Hepatocyte (in vitro differentiated cells): ENCODE data around the gene CPED1. TPM values are rescaled to one million over a fixed set of nuclear protein-coding genes. Genes with fewer than 3 reads are reported as not detected.

Experiments
- DNase-seq: peaks from one replicate; pipeline ENCODE4 v3.0.0-alpha.2; 2016; ENCODE audit warnings: low spot score
- H2AFZ ChIP-seq: fragments of 200-600 bp; sonication (generic); 2 replicates; pipeline ENCODE4 v1.6.0; 2016; ENCODE audit warnings: antibody characterized with exemption, mild to moderate bottlenecking
- H3K27ac ChIP-seq: fragments of 200-600 bp; sonication (generic); 2 replicates; pipeline ENCODE4 v1.5.1; 2016; ENCODE audit warnings: mild to moderate bottlenecking
- H3K27me3 ChIP-seq: fragments of 200-600 bp; sonication (generic); 2 replicates; pipeline ENCODE4 v1.6.1; 2016
- H3K36me3 ChIP-seq: fragments of 200-600 bp; sonication (generic); replicated peaks from 2 replicates; pipeline ENCODE4 v1.5.1; 2016; ENCODE audit warnings: low read depth; ENCODE audit not compliant: insufficient read depth
- H3K4me1 ChIP-seq: fragments of 200-600 bp; sonication (generic); 2 replicates; pipeline ENCODE4 v1.5.1; 2016; ENCODE audit warnings: mild to moderate bottlenecking, moderate library complexity; ENCODE audit not compliant: insufficient read depth
- H3K4me2 ChIP-seq: fragments of 200-600 bp; sonication (generic); 2 replicates; pipeline ENCODE4 v1.6.0; 2016
- H3K4me3 ChIP-seq: fragments of 200-600 bp; sonication (generic); 2 replicates; pipeline ENCODE4 v1.5.1; 2016; ENCODE audit warnings: mild to moderate bottlenecking
- H3K79me2 ChIP-seq: fragments of 200-600 bp; sonication (generic); 2 replicates; pipeline ENCODE4 v1.6.0; 2017; ENCODE audit warnings: mild to moderate bottlenecking
- H3K9me2 ChIP-seq: fragments of 200-600 bp; sonication (generic); replicated peaks from 2 replicates; pipeline ENCODE4 v1.6.0; 2017; ENCODE audit warnings: mild to moderate bottlenecking; ENCODE audit not compliant: insufficient read depth
- H3K9me3 ChIP-seq: fragments of 200-600 bp; sonication (generic); 2 replicates; pipeline ENCODE4 v1.5.1; 2016; ENCODE audit warnings: low read depth, mild to moderate bottlenecking
- H4K20me1 ChIP-seq: fragments of 200-600 bp; sonication (generic); 2 replicates; pipeline ENCODE4 v1.6.0; 2016; ENCODE audit warnings: mild to moderate bottlenecking; ENCODE audit not compliant: insufficient read depth, poor library complexity, severe bottlenecking
- CTCF ChIP-seq: fragments of 200-600 bp; sonication (generic); IDR thresholded peaks from 2 replicates; pipeline ENCODE4 v1.5.1; 2016; ENCODE audit warnings: antibody characterized with exemption, mild to moderate bottlenecking; ENCODE audit not compliant: poor library complexity
- EZH2 ChIP-seq: fragments of 200-600 bp; sonication (generic); IDR thresholded peaks from 2 replicates; pipeline ENCODE4 v1.6.1; 2016; ENCODE audit warnings: antibody characterized with exemption, mild to moderate bottlenecking, borderline replicate concordance
- EZH2phosphoT487 ChIP-seq: fragments of 200-600 bp; sonication (generic); IDR thresholded peaks from one replicate; pipeline ENCODE4 v1.6.1; 2018; ENCODE audit warnings: antibody characterized with exemption, mild to moderate bottlenecking, low read depth, moderate library complexity; ENCODE audit not compliant: unreplicated experiment, severe bottlenecking
- WGBS: methylation state at CpG from one replicate; pipeline ENCODE4 v1.1.6; 2016; ENCODE audit warnings: low lambda C conversion rate; ENCODE audit errors: missing lambda C conversion rate; 5-methylcytosine and 5-hydroxymethylcytosine counted together
- polyA plus RNA-seq: library from polyadenylated mRNA; unstranded; fragments of >200 nt; fragmentation: Nextera tagmentation; extraction: Ambion mirVana; gene quantifications from 2 replicates; pipeline ENCODE4 v1.2.1, GENCODE V29; 2016
- total RNA-seq: library from RNA; depleted of rRNA; stranded (reverse); fragments of >200 nt; gene quantifications from 2 replicates; pipeline ENCODE4 v1.2.3, GENCODE V29; 2014

Gene CPED1
- total and polyA plus RNA-seq, 2 experiments from 2014 or later, result 10.1 to 30.5 TPM

DNA sequence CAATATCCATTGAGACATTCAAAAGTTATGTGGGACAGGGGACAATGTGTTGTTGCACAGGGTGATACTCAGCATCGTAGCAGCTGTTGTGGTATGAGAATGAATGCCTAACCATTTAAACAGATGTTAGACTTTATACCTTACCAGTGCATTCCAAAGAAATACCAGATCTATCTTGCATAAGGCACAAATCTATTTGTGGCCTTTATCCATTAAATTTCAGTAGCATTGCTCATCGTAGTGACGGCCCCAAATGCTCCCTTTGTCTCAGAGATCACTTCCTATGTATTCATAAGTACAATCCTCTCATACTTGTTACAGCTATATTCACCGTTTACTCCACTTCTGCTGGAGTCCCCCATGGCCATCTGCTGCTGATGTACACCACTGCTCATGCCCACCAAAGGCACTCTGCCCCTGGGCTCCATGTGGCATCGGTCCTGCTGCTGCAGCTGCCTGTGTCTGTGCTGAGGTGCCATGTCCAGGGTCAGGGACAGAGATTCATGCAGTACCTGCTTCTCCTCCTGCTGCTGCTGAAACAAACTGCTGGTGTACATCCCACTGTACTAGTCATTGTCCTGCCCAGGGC lies 96.3 kb downstream of the CPED1 start:
- 82% methylated on average over 5 of the region's 5 CpGs for WGBS
- no peaks in the 10 kb centered on the region for H3K9me3 ChIP-seq

DNA sequence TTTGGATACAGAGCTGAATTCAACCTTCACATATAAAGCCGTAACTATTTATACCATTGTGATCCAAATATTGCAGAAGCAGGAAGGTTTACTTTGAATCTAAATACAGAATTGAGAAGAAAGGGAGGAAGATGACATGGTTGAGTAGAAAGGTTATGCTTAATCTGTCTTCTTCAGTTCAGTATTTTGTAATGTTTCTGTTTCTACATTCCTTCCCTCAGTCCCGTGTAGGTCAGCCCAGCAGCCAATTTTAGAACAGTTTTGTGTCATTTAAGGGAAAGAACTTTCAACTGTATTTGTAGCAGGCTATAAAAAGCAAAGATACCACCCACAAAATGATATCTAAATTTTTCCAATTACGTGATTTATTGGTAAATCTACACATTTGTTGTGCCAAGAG lies 97.4 kb downstream of the CPED1 start:
- Histone ChIP-seq H3K79me2 (no peaks in the 10 kb centered on the region), H3K9me3 (no peaks in the 10 kb centered on the region), H3K4me3 (no peak overlapping the region), H3K27ac (no peak overlapping the region), H2AFZ (no peak overlapping the region), H3K9me2 (no peaks in the 10 kb centered on the region), H3K27me3 (no peaks in the 10 kb centered on the region), H4K20me1 (no peaks in the 10 kb centered on the region), H3K36me3 (no peaks in the 10 kb centered on the region), H3K4me2 (no peak overlapping the region), H3K4me1 (no peaks in the 10 kb centered on the region)
- 65% methylated on average over 3 of the region's 3 CpGs for WGBS
- no peak for TF ChIP-seq EZH2phosphoT487
- TF ChIP-seq CTCF, result no peak
- TF ChIP-seq EZH2, result no peak
- no peak for DNase-seq

More for the DNA sequence above, 96.3 kb downstream of the CPED1 start:
- Histone ChIP-seq H3K9me2 (no peaks in the 10 kb centered on the region), H3K4me3 (no peak overlapping the region), H3K4me2 (no peak overlapping the region), H3K79me2 (no peaks in the 10 kb centered on the region), H3K36me3 (no peaks in the 10 kb centered on the region), H2AFZ (no peak overlapping the region), H4K20me1 (no peaks in the 10 kb centered on the region), H3K4me1 (no peaks in the 10 kb centered on the region), H3K27ac (no peak overlapping the region), H3K27me3 (no peaks in the 10 kb centered on the region)
- no peak for TF ChIP-seq CTCF
- TF ChIP-seq EZH2phosphoT487, result no peak
- no peak for TF ChIP-seq EZH2
- no peak for DNase-seq

GRCh38 chr7:121088870-121089269 lies 100.4 kb downstream of the CPED1 start:
- Histone ChIP-seq H3K27ac (no peak overlapping the region), H2AFZ (no peak overlapping the region), H3K4me1 (no peaks in the 10 kb centered on the region), H3K4me3 (no peak overlapping the region), H4K20me1 (no peaks in the 10 kb centered on the region), H3K4me2 (no peak overlapping the region), H3K36me3 (no peaks in the 10 kb centered on the region), H3K27me3 (no peaks in the 10 kb centered on the region), H3K9me2 (no peaks in the 10 kb centered on the region), H3K9me3 (no peaks in the 10 kb centered on the region), H3K79me2 (no peaks in the 10 kb centered on the region)
- DNase-seq, result no peak
- TF ChIP-seq EZH2, result no peak
- no peak for TF ChIP-seq CTCF
- no peak for TF ChIP-seq EZH2phosphoT487

GRCh38 chr7:121094829-121095228 lies 106.3 kb downstream of the CPED1 start:
- Histone ChIP-seq H3K79me2 (no peaks in the 10 kb centered on the region), H3K4me1 (no peaks in the 10 kb centered on the region), H4K20me1 (no peaks in the 10 kb centered on the region), H3K36me3 (no peaks in the 10 kb centered on the region), H3K27me3 (no peaks in the 10 kb centered on the region), H2AFZ (no peak overlapping the region), H3K9me3 (no peaks in the 10 kb centered on the region), H3K4me3 (no peak overlapping the region), H3K27ac (no peak overlapping the region), H3K9me2 (no peaks in the 10 kb centered on the region), H3K4me2 (no peak overlapping the region)
- no peak for TF ChIP-seq CTCF
- TF ChIP-seq EZH2, result no peak
- no peak for TF ChIP-seq EZH2phosphoT487
- WGBS, result 69% methylated on average over 2 of the region's 2 CpGs
- DNase-seq, result no peak
